ENCODE results near the gene JAKMIP3.

JAKMIP3 gene

GRCh38 chr10:132065491-132066105 lies at the start of gene JAKMIP3:
TSS of gene JAKMIP3 (plus strand) at chr10:132065946. CDS start at chr10:132104809, 38,863 bp downstream.
- DNase-seq (ENCODE audit: low read depth in 2 of 2): no peak

GRCh38 chr10:132016514-132016913 lies 49.2 kb upstream of the JAKMIP3 start:
- DNase-seq (ENCODE audit: low read depth in 2 of 2): no peak

GRCh38 chr10:132018446-132018845 lies 47.3 kb upstream of the JAKMIP3 start:
- DNase-seq (ENCODE audit: low read depth in 2 of 2): no peak

GRCh38 chr10:132019366-132019765 lies 46.4 kb upstream of the JAKMIP3 start:
- DNase-seq (ENCODE audit: low read depth in 2 of 2): no peak

GRCh38 chr10:132020456-132020855 lies 45.3 kb upstream of the JAKMIP3 start:
- no peak for DNase-seq (ENCODE audit: low read depth in 2 of 2)

- DNase-seq (ENCODE audit: low read depth in 2 of 2): no peak
Observed at GRCh38 chr10:132021046-132021445, 44.7 kb upstream of the JAKMIP3 start.

GRCh38 chr10:132021504-132022143 lies 44.1 kb upstream of the JAKMIP3 start:
- DNase-seq (ENCODE audit: low read depth in 2 of 2): no peak

GRCh38 chr10:132022241-132022640 lies 43.5 kb upstream of the JAKMIP3 start:
- no peak for DNase-seq (ENCODE audit: low read depth in 2 of 2)

GRCh38 chr10:132023092-132023811 lies 42.5 kb upstream of the JAKMIP3 start:
- DNase-seq (ENCODE audit: low read depth in 2 of 2): peak; percentile 47 to 65

- DNase-seq (ENCODE audit: low read depth in 2 of 2): no peak
Observed at GRCh38 chr10:132027423-132027983, 38.2 kb upstream of the JAKMIP3 start.

- no peak for DNase-seq (ENCODE audit: low read depth in 2 of 2)
Observed at GRCh38 chr10:132028706-132029105, 37.0 kb upstream of the JAKMIP3 start.

GRCh38 chr10:132030898-132031463 lies 34.8 kb upstream of the JAKMIP3 start:
- no peak for DNase-seq (ENCODE audit: low read depth in 2 of 2)

- no peak for DNase-seq (ENCODE audit: low read depth in 2 of 2)
Observed at GRCh38 chr10:132033632-132034031, 32.1 kb upstream of the JAKMIP3 start.

GRCh38 chr10:132035476-132035875 lies 30.3 kb upstream of the JAKMIP3 start:
- DNase-seq (ENCODE audit: low read depth in 2 of 2): no peak

GRCh38 chr10:132036153-132036886 lies 29.4 kb upstream of the JAKMIP3 start:
- DNase-seq (ENCODE audit: low read depth in 2 of 2): no peak

GRCh38 chr10:132036887-132037675 lies 28.7 kb upstream of the JAKMIP3 start:
- no peak for DNase-seq (ENCODE audit: low read depth in 2 of 2)

GRCh38 chr10:132037676-132037975 lies 28.1 kb upstream of the JAKMIP3 start:
- DNase-seq (ENCODE audit: low read depth in 2 of 2): no peak

- DNase-seq (ENCODE audit: low read depth in 2 of 2): no peak
Observed at GRCh38 chr10:132039371-132039770, 26.4 kb upstream of the JAKMIP3 start.

- DNase-seq (ENCODE audit: low read depth in 2 of 2): no peak
Observed at GRCh38 chr10:132040046-132040445, 25.7 kb upstream of the JAKMIP3 start.

- no peak for DNase-seq (ENCODE audit: low read depth in 2 of 2)
Observed at GRCh38 chr10:132041340-132041739, 24.4 kb upstream of the JAKMIP3 start.

All from stimulated activated CD8-positive, alpha-beta memory T cell treated with anti-CD3 and anti-CD28 coated beads, Interleukin-7, amount 100 ng/mL, for 1 hour (primary cell).